SK-N-SH (cell line): ENCODE measurements around the gene CEBPG. TPM values are rescaled to one million over a fixed set of nuclear protein-coding genes. Genes with fewer than 3 reads are reported as not detected.

Experiments used
- CTCF ChIA-PET: fragments of 300-600, 350-600 bp; formaldehyde crosslinking; extraction: SDS; loops from one replicate; lab custom pipeline; 2021; lab: Yijun Ruan, JAX
- POLR2A ChIA-PET: fragments of 350-600 bp; sonication (Branson Sonifier 250); formaldehyde crosslinking; extraction: SDS; loops from one replicate; lab custom pipeline; 2020; ENCODE audit warnings: antibody characterized with exemption, inconsistent platforms; lab: Yijun Ruan, JAX
- DNase-seq: peaks from one replicate; pipeline ENCODE4 v3.0.0; 2012
- H2AFZ ChIP-seq: fragments of 200-600 bp; sonication (generic); 2 replicates; pipeline ENCODE4 v1.8.1; 2016; ENCODE audit warnings: antibody characterized with exemption, mild to moderate bottlenecking, low read depth
- H3F3A ChIP-seq: fragments of 200-600 bp; sonication (generic); replicated peaks from 2 replicates; pipeline ENCODE3; 2016; ENCODE audit warnings: antibody characterized with exemption, mild to moderate bottlenecking; ENCODE audit not compliant: insufficient read depth
- H3K27ac ChIP-seq, 2 experiments: fragments of 200-500 bp in 1 of 2; fragments of 200-600 bp in 1 of 2; sonication (Bioruptor generic) in 1 of 2; sonication (generic), shearing (Covaris generic) in 1 of 2; 2 replicates each; pipeline versions ENCODE4 v1.5.1 to v1.6.1; 2014 to 2016; ENCODE audit warnings: low read depth in 2 of 2, inconsistent platforms in 1 of 2, low read length in 1 of 2, mild to moderate bottlenecking in 1 of 2, mixed read lengths in 1 of 2
- H3K27me3 ChIP-seq: fragments of 200-600 bp; sonication (generic), shearing (Covaris generic); 2 replicates; pipeline ENCODE4 v1.6.1; 2016; ENCODE audit warnings: mixed run types; ENCODE audit not compliant: insufficient read depth
- H3K36me3 ChIP-seq, 2 experiments: fragments of 200-500 bp in 1 of 2; fragments of 200-600 bp in 1 of 2; sonication (Bioruptor generic) in 1 of 2; sonication (generic) in 1 of 2; replicated peaks in 1 of 2; 2 replicates each; pipeline versions ENCODE3 to v1.5.1; 2014 to 2016; ENCODE audit warnings: low read length in 1 of 2, mild to moderate bottlenecking in 1 of 2; ENCODE audit not compliant: insufficient read depth in 2 of 2, control insufficient read depth in 1 of 2
- H3K4me1 ChIP-seq, 2 experiments: fragments of 200-500 bp in 1 of 2; fragments of 200-600 bp in 1 of 2; sonication (Bioruptor generic) in 1 of 2; sonication (generic), shearing (Covaris generic) in 1 of 2; 2 replicates each; pipeline versions ENCODE4 v1.5.1 to v1.6.1; 2014 to 2016; ENCODE audit warnings: low read depth in 1 of 2, low read length in 1 of 2, mixed run types in 1 of 2; ENCODE audit not compliant: insufficient read depth in 2 of 2, control insufficient read depth in 1 of 2
- H3K4me2 ChIP-seq: fragments of 200-600 bp; sonication (generic), shearing (Covaris generic); 2 replicates; pipeline ENCODE4 v1.6.1; 2017; ENCODE audit warnings: mixed run types
- H3K4me3 ChIP-seq, 2 experiments: fragments of 200-500 bp in 1 of 2; fragments of 200-600 bp in 1 of 2; sonication (Bioruptor generic) in 1 of 2; sonication (generic), shearing (Covaris generic) in 1 of 2; 2 replicates each; pipeline versions ENCODE4 v1.5.1 to v1.8.1; 2014 to 2016; ENCODE audit warnings: low read depth in 2 of 2, inconsistent platforms in 1 of 2, low read length in 1 of 2, mild to moderate bottlenecking in 1 of 2, mixed read lengths in 1 of 2, moderate library complexity in 1 of 2
- H3K79me2 ChIP-seq: fragments of 200-600 bp; sonication (generic); 2 replicates; pipeline ENCODE4 v1.8.1; 2017; ENCODE audit warnings: mild to moderate bottlenecking; ENCODE audit not compliant: insufficient read depth
- H3K9ac ChIP-seq: fragments of 200-600 bp; sonication (generic); 2 replicates; pipeline ENCODE4 v1.6.1; 2017; ENCODE audit warnings: mixed run types
- H3K9me2 ChIP-seq: fragments of 200-600 bp; sonication (generic); 2 replicates; pipeline ENCODE4 v1.6.1; 2017; ENCODE audit warnings: mixed run types
- H3K9me3 ChIP-seq: fragments of 200-600 bp; sonication (generic); 2 replicates; pipeline ENCODE4 v1.6.1; 2017; ENCODE audit warnings: mixed run types, mild to moderate bottlenecking, moderate library complexity
- H4K20me1 ChIP-seq: fragments of 200-600 bp; sonication (generic); 2 replicates; pipeline ENCODE4 v1.6.1; 2017; ENCODE audit warnings: mild to moderate bottlenecking, mixed run types; ENCODE audit not compliant: insufficient read depth
- CHD2 ChIP-seq: fragments of 150-350 bp; IDR thresholded peaks from 2 replicates; pipeline ENCODE4 v1.6.1; 2018; ENCODE audit warnings: low read length; ENCODE audit not compliant: partially characterized antibody
- CTCF ChIP-seq: fragments of 200-600 bp; sonication (generic); IDR thresholded peaks from 2 replicates; pipeline ENCODE4 v1.6.1; 2017; ENCODE audit warnings: antibody characterized with exemption, mild to moderate bottlenecking, moderate library complexity
- ELF1 ChIP-seq: IDR thresholded peaks from 2 replicates; pipeline ENCODE4 v1.4.0; 2012
- EP300 ChIP-seq, 2 experiments: IDR thresholded peaks; 2 replicates each; pipeline versions ENCODE4 v1.4.0 to v1.6.1; 2012; ENCODE audit warnings: borderline replicate concordance in 1 of 2, low read depth in 1 of 2, low read length in 1 of 2
- FOXJ3 ChIP-seq: sonication (generic); formaldehyde crosslinking; IDR thresholded peaks from 2 replicates; pipeline ENCODE4 v1.5.1; 2020; ENCODE audit warnings: mild to moderate bottlenecking, missing genetic modification reagents
- IRF3 ChIP-seq: fragments of 150-350 bp; IDR thresholded peaks from 2 replicates; pipeline ENCODE4 v1.6.1; 2016; ENCODE audit warnings: mild to moderate bottlenecking, low read depth, low read length
- PBX3 ChIP-seq: IDR thresholded peaks from 2 replicates; pipeline ENCODE4; 2012
- RAD21 ChIP-seq: IDR thresholded peaks from 2 replicates; pipeline ENCODE4 v1.6.1; 2012; ENCODE audit warnings: mild to moderate bottlenecking, low read length
- RCOR1 ChIP-seq: fragments of 150-350 bp; IDR thresholded peaks from 2 replicates; pipeline ENCODE4 v1.6.1; 2017; ENCODE audit warnings: antibody characterized with exemption, low read length
- REST ChIP-seq: IDR thresholded peaks from 2 replicates; pipeline ENCODE4 v1.6.1; 2012; ENCODE audit warnings: mild to moderate bottlenecking, low read depth, low read length, moderate library complexity
- RFX5 ChIP-seq: IDR thresholded peaks from 2 replicates; pipeline ENCODE4 v1.6.1; 2012; ENCODE audit warnings: mild to moderate bottlenecking, improper control_type of control experiment, low read length
- SMC3 ChIP-seq: IDR thresholded peaks from 2 replicates; pipeline ENCODE4 v1.6.1; 2012; ENCODE audit warnings: low read depth, low read length, improper control_type of control experiment
- TAF1 ChIP-seq: IDR thresholded peaks from 2 replicates; pipeline ENCODE4 v1.6.1; 2012; ENCODE audit warnings: low read depth, mild to moderate bottlenecking, low read length, moderate library complexity, borderline replicate concordance
- TEAD4 ChIP-seq: IDR thresholded peaks from 2 replicates; pipeline ENCODE4 v1.4.0; 2012; ENCODE audit warnings: mild to moderate bottlenecking, borderline replicate concordance; ENCODE audit not compliant: insufficient read depth
- USF2 ChIP-seq: fragments of 150-350 bp; IDR thresholded peaks from 2 replicates; pipeline ENCODE4 v1.6.1; 2017; ENCODE audit warnings: antibody characterized with exemption, low read length, low read depth, borderline replicate concordance
- WGBS: methylation state at CpG from one replicate; pipeline ENCODE4 v1.1.6; 2017; ENCODE audit warnings: low lambda C conversion rate; 5-methylcytosine and 5-hydroxymethylcytosine counted together
- polyA plus RNA-seq, 3 experiments: library from polyadenylated mRNA; depleted of rRNA; stranded (reverse); fragments of >200 nt; gene quantifications; 2 replicates each; pipeline ENCODE4 v1.2.3, GENCODE V29; 2012
- TF ChIP-seq, protein P1 (sequence below): IDR thresholded peaks from 2 replicates; pipeline ENCODE4 v1.4.0; 2012; ENCODE audit warnings: low read depth, borderline replicate concordance

The CEBPG gene
- polyA plus RNA-seq, 1 of the 3 experiments (the other 2 are of a cell fraction): 9.1 TPM

GRCh38 chr19:33355535-33355934 lies 18.0 kb upstream of the CEBPG start:
- Histone ChIP-seq H2AFZ (no peak overlapping the region), H3K4me1 (no peaks in the 10 kb centered on the region), H3K27me3 (no peaks in the 10 kb centered on the region), H3F3A (no peaks in the 10 kb centered on the region), H3K9ac (no peak overlapping the region), H4K20me1 (no peaks in the 10 kb centered on the region), H3K4me3 (no peak overlapping the region), H3K9me3 (no peaks in the 10 kb centered on the region), H3K79me2 (no peaks in the 10 kb centered on the region)
- no peak for DNase-seq
- CTCF ChIA-PET: interaction anchor here (0.9 kb wide), 1 partner anchor 43 kb away, joined by 4 read pairs; no protein-coding TSS in a partner anchor
- TF ChIP-seq USF2: no peak
- no peak for TF ChIP-seq IRF3
- no peak for TF ChIP-seq EP300 (IDR thresholded peaks at IDR 0.05; ENCODE audit: borderline replicate concordance in 1 of 2, low read depth in 1 of 2, low read length in 1 of 2)
- TF ChIP-seq, protein P1, sequence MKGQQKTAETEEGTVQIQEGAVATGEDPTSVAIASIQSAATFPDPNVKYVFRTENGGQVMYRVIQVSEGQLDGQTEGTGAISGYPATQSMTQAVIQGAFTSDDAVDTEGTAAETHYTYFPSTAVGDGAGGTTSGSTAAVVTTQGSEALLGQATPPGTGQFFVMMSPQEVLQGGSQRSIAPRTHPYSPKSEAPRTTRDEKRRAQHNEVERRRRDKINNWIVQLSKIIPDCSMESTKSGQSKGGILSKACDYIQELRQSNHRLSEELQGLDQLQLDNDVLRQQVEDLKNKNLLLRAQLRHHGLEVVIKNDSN: no peak
- TF ChIP-seq TAF1: no peak
- no peak for TF ChIP-seq CHD2
- TF ChIP-seq ELF1: no peak
- no peak for TF ChIP-seq RCOR1
- no peak for TF ChIP-seq PBX3
- TF ChIP-seq, all 33 proteins: peak for 0
- WGBS: 23% methylated on average over 2 of the region's 2 CpGs
- POLR2A ChIA-PET: no interaction called here
- Histone ChIP-seq H3K9me2 (no peaks in the 10 kb centered on the region), H3K4me2 (no peak overlapping the region), H3K27ac (no peak overlapping the region), H3K36me3 (no peaks in the 10 kb centered on the region)

GRCh38 chr19:33357556-33357955 lies 16.0 kb upstream of the CEBPG start:
- H3K4me2 ChIP-seq: no peak overlapping the region
- no peaks in the 10 kb centered on the region for H3K4me1 ChIP-seq
- H3K79me2 ChIP-seq: no peaks in the 10 kb centered on the region
- H3K9me3 ChIP-seq: no peaks in the 10 kb centered on the region
- H3K4me3 ChIP-seq: no peak overlapping the region
- no peaks in the 10 kb centered on the region for H3K9me2 ChIP-seq
- TF ChIP-seq FOXJ3 (CRISPR knock-in tag): no peak
- TF ChIP-seq CTCF: no peak
- TF ChIP-seq TEAD4: no peak
- no peak for TF ChIP-seq IRF3
- TF ChIP-seq RFX5: no peak
- TF ChIP-seq RAD21: no peak
- no peak for TF ChIP-seq SMC3
- no peak for TF ChIP-seq REST
- H3K27me3 ChIP-seq: no peaks in the 10 kb centered on the region; the same call in 1 of the 2 replicates
- no peaks in the 10 kb centered on the region for H4K20me1 ChIP-seq
- POLR2A ChIA-PET: no interaction called here
- DNase-seq: no peak
- H2AFZ ChIP-seq: no peak overlapping the region
- WGBS: 0% methylated on average over 1 of the region's 1 CpG
- H3K9ac ChIP-seq: no peak overlapping the region
- CTCF ChIA-PET: interaction anchor here (0.8 to 1.6 kb wide), 5 partner anchors 8 to 122 kb away, joined by 3 to 5 read pairs (median 4); no protein-coding TSS in a partner anchor
- no peaks in the 10 kb centered on the region for H3F3A ChIP-seq
- no peaks in the 10 kb centered on the region for H3K36me3 ChIP-seq
- no peak overlapping the region for H3K27ac ChIP-seq
